ENCODE results near the gene JCAD.
"Not testable (repeated sequence)": the region's sequence is repeated elsewhere in the genome, so short reads cannot be mapped to it uniquely, and the experiment has no call there.

JCAD gene

GRCh38 chr10:30043476-30044270 lies 15.7 kb downstream of the JCAD start:
- no peak for DNase-seq

DNA sequence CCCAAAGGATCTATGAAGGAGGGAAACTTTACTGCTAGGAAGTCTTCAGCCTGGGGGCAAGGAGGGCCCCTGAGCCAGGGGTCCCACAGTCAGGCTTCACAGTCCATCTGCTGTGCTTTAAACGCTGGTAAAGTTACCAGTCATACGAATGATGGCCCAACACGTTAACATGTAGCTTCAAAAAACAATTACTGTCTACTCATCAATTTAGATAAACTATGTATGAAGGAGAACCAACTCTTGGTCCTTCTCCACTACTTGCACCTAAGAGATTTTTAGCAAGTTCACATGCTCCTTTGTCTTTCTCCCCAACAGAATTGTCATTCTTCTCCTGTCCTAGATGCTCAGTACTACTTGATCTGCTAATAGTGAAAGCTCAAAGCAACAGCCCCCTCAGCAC lies 16.6 kb downstream of the JCAD start:
- DNase-seq, result no peak

DNA sequence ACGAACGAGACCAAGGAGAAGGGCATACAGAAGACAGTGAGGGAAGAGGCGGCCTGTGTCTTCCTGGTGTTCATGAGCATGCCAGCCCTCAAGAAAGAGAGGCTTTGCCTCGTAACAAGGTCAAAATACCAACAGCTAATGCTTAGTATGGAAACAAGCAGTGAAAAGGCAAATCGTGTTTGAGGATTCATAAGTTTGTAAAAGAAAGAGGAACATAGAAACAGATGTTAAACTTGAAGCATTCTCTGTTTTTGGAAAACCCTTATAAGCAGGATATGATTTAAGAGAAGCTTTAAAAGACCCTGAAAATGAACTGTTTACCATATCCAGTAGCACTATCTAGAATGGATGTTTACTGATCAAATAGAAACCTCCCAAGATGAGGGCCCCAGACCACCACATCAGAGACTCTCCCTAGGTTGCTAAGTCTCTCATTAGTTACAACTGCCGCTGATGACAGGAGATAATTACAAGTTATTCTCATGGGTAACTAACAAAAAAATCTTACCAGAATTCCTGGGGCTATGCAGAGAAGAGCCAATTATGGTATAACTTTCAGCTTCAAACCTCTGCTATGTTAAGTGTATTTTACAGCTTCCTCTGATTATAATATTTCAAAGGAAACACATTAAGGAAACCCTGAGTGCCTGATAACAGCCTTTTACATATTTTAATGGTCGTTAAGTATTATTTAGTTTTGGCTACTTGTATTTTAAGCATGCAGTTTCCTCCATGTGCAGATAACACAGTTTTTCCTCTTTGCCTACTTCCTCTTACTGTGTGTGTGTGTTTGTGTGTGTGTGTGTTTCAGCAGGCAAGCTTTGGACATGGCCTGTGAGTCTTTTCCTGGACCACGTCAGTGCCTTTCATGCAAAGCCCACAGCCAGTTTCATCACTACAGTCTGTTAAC lies 17.9 kb downstream of the JCAD start:
- DNase-seq, result no peak

DNA sequence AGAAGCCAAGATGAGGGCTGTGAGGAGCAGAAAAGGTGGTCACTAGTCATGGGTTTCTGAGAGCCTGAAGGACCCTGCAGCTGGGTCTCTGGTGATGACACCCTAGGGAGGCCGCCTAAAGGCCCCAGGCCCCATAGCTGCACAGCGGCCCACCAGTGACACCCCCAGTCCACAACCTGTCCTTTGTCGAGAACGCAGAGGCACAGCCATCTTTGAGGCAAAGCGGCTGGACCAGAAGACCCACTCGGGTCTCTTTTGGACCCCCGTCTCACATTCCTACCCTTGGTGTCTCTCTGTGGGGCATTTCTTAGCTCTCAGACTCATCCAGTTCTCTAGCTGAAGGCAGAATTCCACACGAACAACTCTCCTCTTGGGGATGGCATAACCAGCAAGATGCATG lies 18.8 kb downstream of the JCAD start:
- no peak for DNase-seq

- DNase-seq, result no peak
Observed at GRCh38 chr10:30039988-30040387, 19.4 kb downstream of the JCAD start.

GRCh38 chr10:30039567-30039966 lies 19.8 kb downstream of the JCAD start:
- DNase-seq, result no peak

GRCh38 chr10:30038781-30039536 lies 20.4 kb downstream of the JCAD start:
- DNase-seq, result no peak

GRCh38 chr10:30037620-30038336 lies 21.6 kb downstream of the JCAD start:
- no peak for DNase-seq

DNA sequence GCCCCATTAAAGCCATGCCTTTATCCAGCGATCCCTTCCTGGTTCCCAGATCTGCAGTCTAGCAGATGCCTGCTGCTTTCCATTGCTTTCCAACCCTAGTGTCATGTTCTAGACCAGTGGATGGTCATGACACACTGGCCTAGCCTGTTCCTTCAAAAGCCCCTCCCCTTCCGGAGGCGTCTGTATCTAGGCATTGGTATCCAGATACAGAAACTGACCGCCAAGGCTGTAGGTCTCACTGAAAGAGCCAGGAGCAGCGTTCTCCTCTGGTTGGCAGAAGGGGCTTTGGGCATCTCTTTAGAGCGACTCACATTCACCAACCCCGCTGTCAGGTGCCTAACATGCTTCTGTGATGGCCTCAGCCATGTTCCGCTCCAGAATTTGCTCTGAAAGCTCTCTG lies 22.6 kb downstream of the JCAD start:
- DNase-seq, result no peak

DNA sequence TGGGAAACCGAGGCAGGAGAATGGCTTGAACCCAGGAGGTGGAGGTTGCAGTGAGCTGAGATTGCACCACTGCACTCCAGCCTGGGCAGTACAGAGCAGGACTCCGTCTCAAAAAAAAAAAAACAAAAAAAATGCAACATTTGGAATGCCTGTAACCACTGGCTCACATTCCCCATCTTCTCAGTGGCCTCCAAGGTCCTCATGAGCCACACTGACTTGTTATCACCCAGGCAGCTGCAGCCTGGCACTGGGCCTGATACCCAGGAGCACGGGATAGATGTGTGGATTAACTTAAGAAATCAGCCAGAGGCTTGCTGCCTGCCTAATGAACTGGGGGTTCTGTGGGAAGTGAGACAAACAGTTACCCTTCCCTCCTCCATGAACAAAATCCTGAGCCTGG lies 23.0 kb downstream of the JCAD start:
- no peak for DNase-seq

DNA sequence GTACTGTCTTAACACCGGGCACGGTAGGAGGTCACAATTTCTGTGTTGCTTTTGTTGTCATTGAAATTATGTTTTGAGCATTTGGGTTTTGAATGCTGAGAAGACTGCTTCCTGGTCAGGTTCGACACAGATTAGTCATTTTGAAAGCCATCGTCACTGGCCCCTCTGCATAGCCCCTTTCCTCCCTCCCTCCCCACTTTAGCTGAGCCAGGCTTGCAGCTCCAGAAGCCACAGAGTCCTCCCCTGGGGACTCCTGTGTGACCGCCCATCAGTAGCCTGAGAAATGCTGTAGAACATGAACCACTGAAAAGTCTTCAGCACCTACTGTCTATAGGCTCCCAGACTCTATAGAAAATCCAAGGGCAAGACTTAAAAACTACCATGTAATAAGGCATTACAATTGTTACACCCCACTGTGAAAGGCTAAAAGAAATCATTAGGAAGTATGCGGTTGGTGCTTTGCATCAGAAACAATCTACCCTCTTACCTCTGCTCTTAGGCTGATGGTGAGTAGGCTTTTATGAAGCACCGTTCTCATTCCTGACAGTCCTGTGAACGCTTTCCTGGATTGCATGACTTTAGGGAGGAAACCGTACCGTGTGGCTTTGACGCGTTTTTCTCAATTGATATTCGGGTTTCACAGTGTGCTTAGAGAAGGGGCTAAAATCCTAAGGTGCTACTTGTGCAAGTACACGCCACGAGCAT lies 24.8 kb downstream of the JCAD start:
- no peak for DNase-seq

- no peak for DNase-seq
Observed at GRCh38 chr10:30032125-30032524, 27.3 kb downstream of the JCAD start.

GRCh38 chr10:30029872-30030256 lies 29.5 kb downstream of the JCAD start:
- DNase-seq, result no peak

DNA sequence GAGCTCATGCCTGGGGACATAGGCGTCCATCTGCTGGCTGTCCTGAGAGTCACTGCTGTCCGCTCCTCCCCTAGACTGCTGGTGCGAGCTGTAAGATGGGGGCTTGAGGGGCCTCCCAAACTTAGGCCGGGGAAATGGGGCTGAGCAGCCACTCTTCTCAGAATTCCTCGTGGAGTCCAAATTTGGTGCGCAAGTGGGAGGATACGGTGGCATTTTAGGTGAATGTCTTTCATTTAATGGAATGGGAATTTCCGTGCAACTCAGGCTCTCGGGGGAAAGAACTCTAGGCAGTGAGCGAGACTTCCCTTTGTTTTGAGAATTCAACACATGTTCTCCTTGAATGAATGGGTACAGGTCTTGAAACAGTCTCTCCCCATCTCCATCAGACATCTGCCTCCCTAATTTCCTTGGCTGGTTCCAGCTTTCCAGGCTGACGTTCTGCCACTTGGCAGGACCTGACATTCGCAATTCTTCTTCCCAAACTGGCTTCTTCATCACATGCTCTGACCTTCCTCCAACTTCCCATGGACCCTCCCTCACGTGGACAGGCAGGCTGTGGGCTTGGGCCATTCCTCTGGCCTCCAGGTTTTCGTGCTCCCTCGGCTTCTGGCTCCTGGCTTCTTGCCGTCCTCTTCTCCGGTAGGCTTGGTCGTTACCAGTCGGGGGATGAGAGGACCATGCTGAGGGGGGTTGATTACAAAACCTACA lies 30.1 kb downstream of the JCAD start:
- DNase-seq, result no peak

DNA sequence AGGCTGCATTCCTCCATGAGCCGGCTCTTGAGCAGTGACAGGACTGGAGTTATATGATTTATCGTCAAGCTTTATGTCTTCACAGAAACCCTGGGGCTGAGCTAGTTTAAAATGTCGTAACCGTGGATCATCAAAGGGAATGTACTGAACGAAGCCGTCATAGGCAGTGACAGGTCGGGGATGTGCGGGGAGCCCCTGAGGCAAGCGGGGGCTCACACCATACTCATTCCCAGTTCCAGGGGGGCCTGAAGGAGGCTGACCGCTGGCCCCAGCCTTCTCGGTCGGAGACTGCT lies 30.7 kb downstream of the JCAD start:
- DNase-seq, result no peak

DNA sequence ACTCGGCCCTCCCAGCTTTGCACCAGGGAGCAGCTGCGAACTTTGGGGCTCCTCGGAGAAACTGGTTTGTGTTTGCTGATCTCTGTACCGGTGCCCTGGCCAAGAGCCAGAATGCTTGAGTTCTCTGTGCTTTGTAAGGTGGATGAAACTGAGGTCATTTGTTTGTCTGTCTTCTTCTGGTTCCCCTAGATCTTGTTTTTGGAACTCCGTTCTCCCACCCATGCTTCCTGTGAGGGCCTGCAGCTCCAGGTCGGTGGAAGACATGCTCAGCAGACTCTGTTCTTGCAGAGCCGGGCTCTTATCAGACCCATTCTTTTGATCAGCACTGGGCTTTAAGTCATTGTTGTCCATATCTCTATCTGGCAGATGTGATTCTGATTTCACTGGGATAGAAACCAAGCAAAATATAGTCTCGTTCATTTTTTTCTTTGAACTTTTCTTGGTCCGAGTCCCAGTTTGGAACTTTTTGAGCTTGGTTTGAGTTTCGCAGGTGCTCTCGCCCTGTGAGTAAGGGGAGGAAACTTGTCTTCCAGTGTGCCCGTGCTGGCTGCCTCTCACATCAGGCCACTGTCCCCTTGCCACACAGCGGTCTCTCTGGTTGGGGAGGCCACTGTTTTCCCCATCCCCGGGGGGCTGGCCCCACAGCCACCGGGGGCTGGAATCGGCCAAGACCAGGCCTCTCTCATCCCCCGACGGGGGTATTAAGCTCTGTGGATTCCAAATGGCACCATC lies 31.2 kb downstream of the JCAD start:
- no peak for DNase-seq

GRCh38 chr10:30027057-30028005 lies 32.1 kb downstream of the JCAD start:
- DNase-seq, result peak; percentile 71

GRCh38 chr10:30026578-30026977 lies 32.8 kb downstream of the JCAD start:
- no peak for DNase-seq

DNA sequence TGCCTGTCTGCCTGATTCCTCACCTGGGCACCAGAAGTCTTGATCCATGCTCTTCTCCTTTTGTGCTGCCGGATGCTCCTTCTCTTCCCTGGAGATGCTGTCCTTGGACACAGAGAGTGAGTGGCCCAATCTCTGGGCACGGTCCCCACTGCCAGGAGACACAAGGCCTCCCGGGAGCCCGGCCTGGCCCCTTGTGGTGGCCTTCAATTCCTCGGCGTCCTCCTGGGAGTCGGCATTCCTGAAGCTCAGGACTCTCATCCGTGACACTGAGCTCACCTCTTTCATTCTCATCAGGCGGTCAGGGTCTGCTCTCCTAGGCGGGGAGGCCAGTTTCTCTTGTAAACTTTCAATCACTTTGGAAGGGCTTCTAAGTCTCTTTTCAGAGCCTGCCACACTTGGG lies 33.3 kb downstream of the JCAD start:
- no peak for DNase-seq

- not testable (repeated sequence) for DNase-seq
Observed at GRCh38 chr10:30025428-30025827, 34.0 kb downstream of the JCAD start.
